ENCODE measurements around the gene CNOT2. TPM values are rescaled to one million over a fixed set of nuclear protein-coding genes. Genes with fewer than 3 reads are reported as not detected.

CNOT2 gene
- total RNA-seq, 2 donors from 2014 or later = 94.8 to 111 TPM

DNA sequence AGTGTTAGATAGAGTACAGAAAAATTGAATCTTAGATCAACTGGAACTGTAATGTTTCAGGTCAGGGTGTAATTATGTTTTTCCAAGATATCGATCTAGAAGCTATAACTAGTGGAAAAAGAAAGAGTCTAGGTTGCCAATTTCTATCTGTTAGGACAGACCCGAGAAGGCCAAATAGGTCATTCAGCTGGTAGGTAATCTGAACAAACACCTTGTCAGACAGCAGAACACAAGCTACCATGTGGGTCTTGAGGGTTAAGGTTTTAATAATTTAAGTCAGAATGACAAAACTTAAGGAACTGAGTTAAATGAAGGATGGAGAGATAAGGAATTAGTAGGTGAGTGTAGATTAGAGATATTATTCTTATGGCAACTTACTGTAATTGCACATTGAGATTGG, 78.0 kb downstream of the CNOT2 start:
- DNase-seq (ENCODE audit: low spot score) (no peak), ATAC-seq (ENCODE audit: insufficient number of reproducible peaks, low FRiP score, low read depth) (no peak)
- no peak overlapping the region for H3K27ac ChIP-seq
- peaks cover 12 to 14% of the 10 kb centered on the region in 2 donors for H3K4me1 ChIP-seq (ENCODE audit: control insufficient read depth in 1 of 2, low read depth in 2 of 2)
- no peaks in the 10 kb centered on the region for H3K9me3 ChIP-seq
- TF ChIP-seq, protein P1, sequence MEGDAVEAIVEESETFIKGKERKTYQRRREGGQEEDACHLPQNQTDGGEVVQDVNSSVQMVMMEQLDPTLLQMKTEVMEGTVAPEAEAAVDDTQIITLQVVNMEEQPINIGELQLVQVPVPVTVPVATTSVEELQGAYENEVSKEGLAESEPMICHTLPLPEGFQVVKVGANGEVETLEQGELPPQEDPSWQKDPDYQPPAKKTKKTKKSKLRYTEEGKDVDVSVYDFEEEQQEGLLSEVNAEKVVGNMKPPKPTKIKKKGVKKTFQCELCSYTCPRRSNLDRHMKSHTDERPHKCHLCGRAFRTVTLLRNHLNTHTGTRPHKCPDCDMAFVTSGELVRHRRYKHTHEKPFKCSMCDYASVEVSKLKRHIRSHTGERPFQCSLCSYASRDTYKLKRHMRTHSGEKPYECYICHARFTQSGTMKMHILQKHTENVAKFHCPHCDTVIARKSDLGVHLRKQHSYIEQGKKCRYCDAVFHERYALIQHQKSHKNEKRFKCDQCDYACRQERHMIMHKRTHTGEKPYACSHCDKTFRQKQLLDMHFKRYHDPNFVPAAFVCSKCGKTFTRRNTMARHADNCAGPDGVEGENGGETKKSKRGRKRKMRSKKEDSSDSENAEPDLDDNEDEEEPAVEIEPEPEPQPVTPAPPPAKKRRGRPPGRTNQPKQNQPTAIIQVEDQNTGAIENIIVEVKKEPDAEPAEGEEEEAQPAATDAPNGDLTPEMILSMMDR (IDR thresholded peaks at IDR 0.05) = no peak
- no peak overlapping the region for H3K4me3 ChIP-seq
- H3K27me3 ChIP-seq (replicated peaks; ENCODE audit: insufficient read depth) = no peaks in the 10 kb centered on the region
- no peaks in the 10 kb centered on the region for H3K36me3 ChIP-seq

DNA sequence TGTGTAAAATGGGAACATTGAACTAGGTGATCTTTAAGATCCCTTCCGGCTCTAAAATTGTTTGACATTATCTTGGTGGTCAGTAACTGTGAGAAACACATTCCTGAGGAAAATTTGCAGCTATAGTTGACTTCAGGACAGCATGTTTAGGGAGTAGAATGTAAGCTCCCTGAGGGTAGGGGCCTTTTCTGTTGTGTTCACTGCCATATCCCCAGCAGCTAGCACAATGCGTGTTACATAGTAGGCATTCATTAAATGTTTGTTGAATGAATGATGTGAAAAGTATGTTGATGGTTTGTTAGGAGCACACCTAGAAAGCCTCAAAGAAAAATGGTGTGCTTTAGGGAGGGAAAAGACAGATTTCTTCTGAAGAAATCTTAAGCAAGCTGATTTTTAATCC, 84.3 kb downstream of the CNOT2 start:
- H3K4me1 ChIP-seq (ENCODE audit: control insufficient read depth in 1 of 2, low read depth in 2 of 2) = no peaks in the 10 kb centered on the region
- TF ChIP-seq, protein P1 (IDR thresholded peaks at IDR 0.05) = no peak
- H3K27me3 ChIP-seq (replicated peaks; ENCODE audit: insufficient read depth) = no peaks in the 10 kb centered on the region
- ATAC-seq (ENCODE audit: insufficient number of reproducible peaks, low FRiP score, low read depth) (no peak), DNase-seq (ENCODE audit: low spot score) (no peak)
- H3K36me3 ChIP-seq = no peaks in the 10 kb centered on the region
- no peak overlapping the region for H3K27ac ChIP-seq
- H3K9me3 ChIP-seq = no peaks in the 10 kb centered on the region
- no peak overlapping the region for H3K4me3 ChIP-seq

DNA sequence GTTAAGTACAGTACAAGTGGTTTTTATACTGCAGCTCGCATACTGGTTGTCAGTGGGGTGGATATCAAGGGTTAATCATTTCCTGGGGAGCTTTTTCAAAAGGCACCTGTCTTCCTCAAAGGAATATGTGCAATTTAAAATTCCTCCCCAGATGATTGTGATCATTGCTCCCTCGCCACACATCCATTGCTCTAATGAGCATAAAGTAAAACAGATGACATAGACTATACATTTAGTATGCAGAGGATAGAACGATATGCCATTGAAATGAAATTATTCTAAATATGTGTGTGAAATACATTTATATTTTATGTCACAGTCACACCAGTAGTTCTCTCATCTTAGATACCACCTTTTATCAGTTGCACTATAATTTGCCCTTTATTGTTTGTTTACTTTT, 86.5 kb downstream of the CNOT2 start:
- Histone ChIP-seq H3K9me3 (no peaks in the 10 kb centered on the region), H3K36me3 (no peaks in the 10 kb centered on the region), H3K27me3 (replicated peaks; ENCODE audit: insufficient read depth) (no peaks in the 10 kb centered on the region), H3K4me3 (no peak overlapping the region), H3K27ac (no peak overlapping the region), H3K4me1 (ENCODE audit: control insufficient read depth in 1 of 2, low read depth in 2 of 2) (no peaks in the 10 kb centered on the region)
- ATAC-seq (ENCODE audit: insufficient number of reproducible peaks, low FRiP score, low read depth) = no peak
- DNase-seq (ENCODE audit: low spot score) = no peak
- TF ChIP-seq, protein P1 (IDR thresholded peaks at IDR 0.05) = no peak

DNA sequence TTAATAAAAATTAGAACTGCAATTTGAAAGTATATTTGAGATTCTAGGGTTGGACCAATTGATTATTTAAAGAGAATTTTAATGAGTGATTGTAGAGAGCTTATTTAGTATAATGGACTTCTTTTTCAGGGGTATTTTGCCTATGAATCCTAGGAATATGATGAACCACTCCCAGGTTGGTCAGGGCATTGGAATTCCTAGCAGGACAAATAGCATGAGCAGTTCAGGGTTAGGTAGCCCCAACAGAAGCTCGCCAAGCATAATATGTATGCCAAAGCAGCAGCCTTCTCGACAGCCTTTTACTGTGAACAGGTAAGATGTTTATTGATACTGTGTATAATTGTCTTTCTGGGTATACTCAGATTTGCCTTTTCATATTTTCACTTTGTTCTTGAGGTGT, 86.9 kb downstream of the CNOT2 start:
- no peak overlapping the region for H3K4me3 ChIP-seq
- H3K27me3 ChIP-seq (replicated peaks; ENCODE audit: insufficient read depth) = no peaks in the 10 kb centered on the region
- H3K9me3 ChIP-seq = no peaks in the 10 kb centered on the region
- no peaks in the 10 kb centered on the region for H3K4me1 ChIP-seq (ENCODE audit: control insufficient read depth in 1 of 2, low read depth in 2 of 2)
- H3K36me3 ChIP-seq = no peaks in the 10 kb centered on the region
- ATAC-seq (ENCODE audit: insufficient number of reproducible peaks, low FRiP score, low read depth) (no peak), DNase-seq (ENCODE audit: low spot score) (no peak)
- TF ChIP-seq, protein P1 (IDR thresholded peaks at IDR 0.05) = no peak
- no peak overlapping the region for H3K27ac ChIP-seq

DNA sequence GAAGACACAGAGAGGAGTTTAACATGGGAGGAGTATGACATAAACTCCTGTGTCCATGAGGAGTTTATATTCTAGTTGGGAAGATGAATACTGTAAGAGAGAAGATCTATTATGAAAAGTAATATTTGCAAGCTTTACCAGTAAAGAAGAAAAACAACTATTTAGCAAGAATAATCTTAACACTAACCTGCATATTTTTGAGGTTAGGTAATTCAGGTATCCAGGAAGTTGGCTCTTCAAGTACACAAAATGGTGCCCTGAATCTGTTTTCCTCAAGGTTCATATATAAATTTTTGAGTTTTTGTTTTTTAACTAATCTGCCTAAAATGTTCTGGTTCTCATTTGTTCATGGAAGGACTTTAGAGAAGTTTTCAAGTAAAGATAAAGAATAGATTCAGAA, 89.0 kb downstream of the CNOT2 start:
- no peaks in the 10 kb centered on the region for H3K27me3 ChIP-seq (replicated peaks; ENCODE audit: insufficient read depth)
- H3K36me3 ChIP-seq = no peaks in the 10 kb centered on the region
- H3K9me3 ChIP-seq = no peaks in the 10 kb centered on the region
- no peak overlapping the region for H3K27ac ChIP-seq
- DNase-seq (ENCODE audit: low spot score) = no peak
- no peak for ATAC-seq (ENCODE audit: insufficient number of reproducible peaks, low FRiP score, low read depth)
- H3K4me3 ChIP-seq = no peak overlapping the region
- TF ChIP-seq, protein P1 (IDR thresholded peaks at IDR 0.05) = no peak
- H3K4me1 ChIP-seq (ENCODE audit: control insufficient read depth in 1 of 2, low read depth in 2 of 2) = no peaks in the 10 kb centered on the region

All from thoracic aorta (tissue), 2 donors.